Esophagus squamous epithelium (tissue), 5 donors: ENCODE data around the gene FA2H. TPM values are rescaled to one million over a fixed set of nuclear protein-coding genes. Genes with fewer than 3 reads are reported as not detected.

Experiments used
- DNase-seq: peaks from one replicate; lab custom pipeline; 2025; lab: John Stamatoyannopoulos, UW
- H3K27ac ChIP-seq, 4 donors: fragments of 200-600 bp; sonication (generic); one replicate each; pipeline ENCODE4 v1.5.1; 2016 to 2019; ENCODE audit warnings: mild to moderate bottlenecking in 1 of 4
- H3K27me3 ChIP-seq, 4 donors: fragments of 200-600 bp; sonication (generic); 1 replicate in 3 of 4; 2 replicates in 1 of 4; pipeline versions ENCODE4 v1.5.1 to v1.6.0; 2017 to 2021; ENCODE audit warnings: antibody characterized with exemption in 1 of 4
- H3K36me3 ChIP-seq, 3 donors: fragments of 200-600 bp; sonication (generic); one replicate each; pipeline ENCODE4 v1.5.1; 2016 to 2019
- H3K4me1 ChIP-seq, 3 donors: fragments of 200-600 bp; sonication (generic); one replicate each; pipeline ENCODE4 v1.5.1; 2017 to 2019
- H3K4me3 ChIP-seq, 4 donors: fragments of 200-600 bp; sonication (generic); 1 replicate in 3 of 4; 2 replicates in 1 of 4; pipeline ENCODE4 v1.5.1; 2016 to 2019; ENCODE audit warnings: mild to moderate bottlenecking in 2 of 4, moderate library complexity in 1 of 4
- H3K9me3 ChIP-seq, 3 donors: fragments of 200-600 bp; sonication (generic); one replicate each; pipeline ENCODE4 v1.5.1; 2016 to 2019
- CTCF ChIP-seq, 6 experiments: fragments of 450-650 bp in 4 of 6; fragments of 200-600 bp in 2 of 6; sonication (generic) in 2 of 6; IDR thresholded peaks; one replicate each; pipeline ENCODE4 v1.5.1; 2016 to 2019; ENCODE audit warnings: antibody characterized with exemption in 6 of 6, mild to moderate bottlenecking in 4 of 6, moderate library complexity in 4 of 6
- POLR2A ChIP-seq, 4 donors: fragments of 450-650 bp; IDR thresholded peaks; one replicate each; pipeline ENCODE4 v1.6.1; 2017; ENCODE audit warnings: antibody characterized with exemption in 4 of 4, mild to moderate bottlenecking in 4 of 4, moderate library complexity in 3 of 4
- WGBS, 2 donors: methylation state at CpG; one replicate each; pipeline ENCODE4 v1.1.5; 2018; 5-methylcytosine and 5-hydroxymethylcytosine counted together
- intact Hi-C: fragments of 100-400 bp; cut with DNase I; formaldehyde crosslinking; loops from one replicate; pipeline ENCODE4 v1.15.0; 2022
- total RNA-seq, 4 donors: library from RNA; depleted of rRNA; stranded (reverse); fragments of >200 nt; gene quantifications; one replicate each; pipeline ENCODE4 v1.1.0, GENCODE V29; 2016
- donor health status: DM: yes; HTN: yes; CAD: no.

Gene FA2H
- total RNA-seq, 4 donors from 2014 or later = 2.9 to 4.0 (median 3.3) TPM

DNA sequence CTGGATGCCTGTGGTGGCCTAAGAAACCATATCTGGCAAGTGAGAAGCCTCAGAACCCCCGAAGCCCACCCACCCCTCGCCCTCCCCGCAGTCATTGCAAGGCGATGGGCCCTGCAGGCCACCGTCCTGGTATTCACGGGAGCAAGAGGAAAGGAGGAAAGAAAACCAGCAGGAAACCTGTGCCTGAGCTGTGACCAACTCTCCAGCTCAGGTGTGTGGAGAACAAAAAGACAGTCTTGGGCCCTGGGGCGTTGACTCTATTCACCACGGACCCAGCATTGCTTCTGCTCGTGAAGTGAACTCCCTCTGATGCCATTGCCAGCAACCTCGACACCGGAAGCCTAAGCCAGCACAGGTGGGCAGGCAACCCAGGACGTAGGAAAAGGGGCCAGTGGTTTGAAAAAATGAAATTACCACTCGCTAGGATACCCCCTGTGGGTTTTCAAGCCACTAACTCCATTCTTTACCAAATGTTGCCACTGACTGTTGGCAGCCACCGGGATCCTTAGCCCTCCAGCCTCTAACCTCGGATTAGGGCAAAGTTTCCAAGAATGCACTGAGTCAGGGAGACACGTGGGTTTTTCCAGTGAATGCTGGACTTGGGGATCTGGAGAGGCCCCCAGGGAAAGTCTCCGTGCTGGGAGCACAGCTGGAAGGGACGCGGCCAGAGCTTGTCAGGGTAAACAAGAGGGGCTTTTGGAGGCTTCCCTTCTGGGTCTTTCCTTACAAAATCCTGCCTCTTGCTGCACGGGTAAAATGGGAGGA, 25.1 kb downstream of the FA2H start:
- Histone ChIP-seq H3K9me3 (no peaks in the 10 kb centered on the region), H3K4me3 (peak overlapping the region in 1 of 4 donors; percentile 24), H3K36me3 (no peaks in the 10 kb centered on the region), H3K27ac (peak overlapping the region in 2 of 4 donors; percentile 10 to 62), H3K4me1 (peaks cover 0 to 22% (median 7%) of the 10 kb centered on the region in 3 donors), H3K27me3 (peaks cover 0 to 17% (median 0%) of the 10 kb centered on the region in 4 donors)
- intact Hi-C loops = no loop called here
- no peak for DNase-seq
- no peak for TF ChIP-seq CTCF (IDR thresholded peaks at IDR 0.05)
- no peak for TF ChIP-seq POLR2A (IDR thresholded peaks at IDR 0.05)
- WGBS, 2 donors = 8 to 28% methylated on average over 7 to 10 of the region's 20 CpGs

DNA sequence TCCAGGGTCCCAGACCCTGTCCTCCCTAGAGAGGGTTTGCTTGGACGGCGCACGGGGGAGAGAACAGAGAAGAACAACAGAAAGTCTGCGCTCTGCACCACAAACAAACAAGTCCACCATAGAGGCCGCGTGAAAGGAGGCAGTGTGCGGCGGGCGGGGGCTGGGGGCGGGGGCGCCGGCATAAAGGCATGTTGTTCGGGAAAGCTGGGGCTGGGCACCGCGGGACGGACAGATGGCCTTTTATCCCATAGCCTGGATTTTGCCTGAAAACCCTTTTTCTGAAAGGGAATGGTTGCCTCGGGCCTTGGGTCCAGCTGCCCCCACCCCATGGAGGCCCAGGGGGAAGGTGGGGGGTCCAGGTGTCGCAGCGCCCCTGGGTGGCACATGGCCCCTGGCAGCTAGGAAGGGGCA, 26.0 kb downstream of the FA2H start:
- Histone ChIP-seq H3K36me3 (no peaks in the 10 kb centered on the region), H3K9me3 (no peaks in the 10 kb centered on the region), H3K4me3 (no peak overlapping the region), H3K4me1 (peaks cover 0 to 30% (median 7%) of the 10 kb centered on the region in 3 donors), H3K27ac (peak overlapping the region in 2 of 4 donors; percentile 10 to 62), H3K27me3 (peaks cover 0 to 17% (median 0%) of the 10 kb centered on the region in 4 donors)
- intact Hi-C loops = no loop called here
- DNase-seq = no peak
- TF ChIP-seq CTCF (IDR thresholded peaks at IDR 0.05) = no peak
- no peak for TF ChIP-seq POLR2A (IDR thresholded peaks at IDR 0.05)
- WGBS, 2 donors = 81 to 95% methylated on average over 9 to 16 of the region's 19 CpGs

DNA sequence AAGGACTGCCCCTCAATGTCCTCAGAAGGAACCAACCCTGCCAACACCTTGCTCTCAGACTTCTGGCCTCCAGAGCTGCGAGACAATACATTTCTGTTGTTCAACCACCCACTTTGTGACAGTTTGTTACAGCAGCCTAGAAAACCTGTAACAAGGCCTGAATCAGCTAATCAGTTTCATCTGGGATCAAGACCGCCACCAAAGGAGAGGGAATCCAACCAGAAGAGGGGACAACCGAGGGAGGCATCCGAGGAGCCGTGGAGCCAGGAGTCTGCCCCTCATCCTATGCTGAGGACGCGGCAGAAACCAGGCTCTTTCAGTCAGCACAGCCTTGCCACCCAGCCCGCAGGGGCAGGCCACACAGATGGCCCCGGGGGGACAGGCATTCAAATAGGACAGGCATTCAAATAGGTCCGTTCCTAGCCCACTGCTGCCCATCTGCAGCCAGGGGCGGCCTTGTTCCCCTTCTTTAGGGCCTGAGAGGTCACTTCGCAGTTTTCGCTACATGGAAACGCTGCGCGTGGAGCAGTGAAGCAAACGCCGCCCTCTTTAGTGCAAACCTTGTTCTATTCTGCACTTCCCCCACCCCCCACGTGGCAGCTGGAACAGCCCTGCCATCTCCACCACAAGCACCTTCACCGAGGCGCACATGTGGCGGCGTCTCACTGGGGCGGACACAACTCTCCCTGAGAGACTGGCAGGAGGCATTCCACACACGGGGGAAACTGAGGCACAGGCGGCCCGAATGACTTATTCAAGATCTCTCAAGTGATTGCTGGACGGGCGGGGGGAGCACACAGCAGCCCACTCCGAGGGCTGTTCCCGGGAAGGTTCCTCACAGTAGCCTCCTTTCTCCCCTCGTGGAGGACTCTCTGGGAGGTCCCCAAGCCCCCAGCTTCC, 26.7 kb downstream of the FA2H start:
- H3K9me3 ChIP-seq = no peaks in the 10 kb centered on the region
- DNase-seq = no peak
- H3K27me3 ChIP-seq = peaks cover 0 to 17% (median 0%) of the 10 kb centered on the region in 4 donors
- intact Hi-C loops = no loop called here
- H3K36me3 ChIP-seq = no peaks in the 10 kb centered on the region
- peaks cover 3 to 37% (median 7%) of the 10 kb centered on the region in 3 donors for H3K4me1 ChIP-seq
- no peak overlapping the region for H3K4me3 ChIP-seq
- TF ChIP-seq POLR2A (IDR thresholded peaks at IDR 0.05) (no peak), CTCF (IDR thresholded peaks at IDR 0.05) (no peak)
- 85 to 89% methylated on average over 10 to 15 of the region's 32 CpGs for WGBS, 2 donors
- H3K27ac ChIP-seq = peak overlapping the region in 1 of 4 donors; percentile 10

GRCh38 chr16:74745926-74746325, 28.7 kb downstream of the FA2H start:
- Histone ChIP-seq H3K36me3 (no peaks in the 10 kb centered on the region), H3K9me3 (no peaks in the 10 kb centered on the region), H3K4me3 (no peak overlapping the region), H3K4me1 (peaks cover 7 to 54% (median 9%) of the 10 kb centered on the region in 3 donors), H3K27me3 (peaks cover 0 to 8% (median 0%) of the 10 kb centered on the region in 4 donors), H3K27ac (no peak overlapping the region)
- TF ChIP-seq CTCF (IDR thresholded peaks at IDR 0.05) (no peak), POLR2A (IDR thresholded peaks at IDR 0.05) (no peak)
- 24 to 50% methylated on average over 3 to 5 of the region's 7 CpGs for WGBS, 2 donors
- intact Hi-C loops = no loop called here
- DNase-seq = no peak
